B cell (primary cell): ENCODE results near the gene GIMAP5. TPM values are rescaled to one million over a fixed set of nuclear protein-coding genes. Genes with fewer than 3 reads are reported as not detected.
A peak's percentile ranks its signal among the peaks of the same experiment; 100 is the strongest.

ENCODE experiments used
- ATAC-seq: fragments of 200-7000 bp; cut with Tn5 transposase; one replicate; pipeline ENCODE4 v1.10.0; 2021; ENCODE audit warnings: low read depth, mild to moderate bottlenecking, moderate number of reproducible peaks, moderate library complexity
- CTCF ChIA-PET: fragments of 350-600 bp; sonication (Branson Sonifier 250); formaldehyde crosslinking; loops from one replicate; lab custom pipeline; 2021; ENCODE audit warnings: antibody characterized with exemption, inconsistent platforms; lab: Charles Lee
- POLR2A ChIA-PET: fragments of 350-600 bp; sonication (Branson Sonifier 250); formaldehyde crosslinking; loops from one replicate; lab custom pipeline; 2021; ENCODE audit warnings: antibody characterized with exemption; lab: Charles Lee
- DNase-seq: peaks from one replicate; pipeline ENCODE4 v3.0.0; 2013
- H2AFZ ChIP-seq: 2 replicates; pipeline ENCODE4 v1.6.1; 2012; ENCODE audit warnings: mild to moderate bottlenecking, low read depth, low read length; ENCODE audit not compliant: insufficient read depth, poor library complexity, severe bottlenecking
- H3K27ac ChIP-seq, 2 donors: 1 replicate in 1 of 2; 2 replicates in 1 of 2; pipeline ENCODE4 v1.5.1; 2012 to 2013; ENCODE audit warnings: low read length in 2 of 2, mild to moderate bottlenecking in 2 of 2, moderate library complexity in 1 of 2
- H3K27me3 ChIP-seq, 4 experiments: fragments of 200-600 bp in 1 of 4; sonication (generic) in 1 of 4; replicated peaks in 1 of 4; 1 replicate in 2 of 4; 2 replicates in 2 of 4; pipeline versions ENCODE4 v1.6.1 to v1.7.0; 2013 to 2016; ENCODE audit warnings: low read length in 3 of 4, mild to moderate bottlenecking in 2 of 4, mixed read lengths in 1 of 4, moderate library complexity in 1 of 4; ENCODE audit not compliant: insufficient read depth in 4 of 4, control insufficient read depth in 3 of 4; ENCODE audit errors: control extremely low read depth in 1 of 4
- H3K36me3 ChIP-seq, 2 experiments: replicated peaks in 1 of 2; 1 replicate in 1 of 2; 2 replicates in 1 of 2; pipeline versions ENCODE4 v1.6.1 to v1.7.1; 2013; ENCODE audit warnings: low read length in 1 of 2; ENCODE audit not compliant: insufficient read depth in 2 of 2, control insufficient read depth in 1 of 2; ENCODE audit errors: control extremely low read depth in 1 of 2, extremely low read depth in 1 of 2
- H3K4me1 ChIP-seq, 2 donors: fragments of 200-600 bp in 1 of 2; sonication (generic) in 1 of 2; 1 replicate in 1 of 2; 2 replicates in 1 of 2; pipeline versions ENCODE4 v1.5.1 to v1.6.1; 2013 to 2017; ENCODE audit warnings: low read length in 2 of 2; ENCODE audit not compliant: control insufficient read depth in 2 of 2, insufficient read depth in 2 of 2
- H3K4me2 ChIP-seq: replicated peaks from 2 replicates; pipeline ENCODE3; 2012; ENCODE audit warnings: mild to moderate bottlenecking, low read depth, low read length; ENCODE audit not compliant: poor library complexity, severe bottlenecking
- H3K4me3 ChIP-seq, 5 experiments: fragments of 200-600 bp in 1 of 5; sonication (generic) in 1 of 5; 1 replicate in 3 of 5; 2 replicates in 2 of 5; pipeline versions ENCODE4 v1.5.1 to v1.7.0; 2011 to 2016; ENCODE audit warnings: low read length in 4 of 5, mild to moderate bottlenecking in 4 of 5, low read depth in 2 of 5, control low read depth in 1 of 5, moderate library complexity in 1 of 5; ENCODE audit not compliant: insufficient read depth in 1 of 5; ENCODE audit errors: control extremely low read depth in 1 of 5, extremely low read depth in 1 of 5
- H3K79me2 ChIP-seq: fragments of 200-600 bp; sonication (generic); one replicate; pipeline ENCODE4 v1.6.0; 2016; ENCODE audit warnings: low read length; ENCODE audit not compliant: control insufficient read depth, insufficient read depth
- H3K9ac ChIP-seq: fragments of 200-600 bp; sonication (generic); 2 replicates; pipeline ENCODE4 v1.6.1; 2017; ENCODE audit warnings: mild to moderate bottlenecking, low read length, moderate library complexity
- H3K9me3 ChIP-seq, 3 donors: one replicate each; pipeline versions ENCODE4 v1.6.1 to v1.7.1; 2013; ENCODE audit warnings: low read length in 2 of 3; ENCODE audit not compliant: control insufficient read depth in 2 of 3, insufficient read depth in 1 of 3; ENCODE audit errors: control extremely low read depth in 1 of 3
- H4K20me1 ChIP-seq: 2 replicates; pipeline ENCODE4 v1.6.0; 2012; ENCODE audit warnings: mild to moderate bottlenecking, low read length; ENCODE audit not compliant: insufficient read depth, control insufficient read depth, poor library complexity, severe bottlenecking
- H3K27ac Mint-ChIP-seq: one replicate; pipeline ENCODE4 v1.8.0; 2021; ENCODE audit warnings: mixed read lengths
- H3K27me3 Mint-ChIP-seq: one replicate; pipeline ENCODE4 v1.8.0; 2021; ENCODE audit warnings: mixed read lengths
- H3K4me1 Mint-ChIP-seq: one replicate; pipeline ENCODE4 v1.8.0; 2021; ENCODE audit warnings: mixed read lengths
- H3K4me3 Mint-ChIP-seq: one replicate; pipeline ENCODE4 v1.8.0; 2021; ENCODE audit warnings: mixed read lengths
- H3K9me3 Mint-ChIP-seq: one replicate; pipeline ENCODE4 v1.8.0; 2022; ENCODE audit warnings: mixed read lengths; ENCODE audit not compliant: insufficient read depth
- EZH2 ChIP-seq: IDR thresholded peaks from 2 replicates; pipeline ENCODE4 v1.6.1; 2012; ENCODE audit warnings: borderline replicate concordance, low read depth, mild to moderate bottlenecking, moderate library complexity, low read length; ENCODE audit not compliant: insufficient read depth, poor library complexity, severe bottlenecking
- WGBS: methylation state at CpG from one replicate; pipeline ENCODE4 v1.1.5; 2013; ENCODE audit warnings: missing lambda C conversion rate; ENCODE audit not compliant: insufficient coverage; 5-methylcytosine and 5-hydroxymethylcytosine counted together
- intact Hi-C: fragments of 100-400 bp; cut with micrococcal nuclease; formaldehyde crosslinking; loops from one replicate; pipeline ENCODE4 v1.10.0; 2022
- polyA plus RNA-seq: library from polyadenylated mRNA; depleted of rRNA; stranded (reverse); fragments of >200 nt; gene quantifications from 2 replicates; pipeline ENCODE4 v1.2.3, GENCODE V29; 2012
- total RNA-seq, 2 donors: library from RNA; stranded (reverse); fragments of 120-200 nt in 1 of 2; gene quantifications; 1 replicate in 1 of 2; 2 replicates in 1 of 2; pipeline versions ENCODE4 v1.2.3 to v1.2.4, GENCODE V29; 2013 to 2022
- TF ChIP-seq, protein P1 (sequence below): fragments of 200-600 bp; IDR thresholded peaks from one replicate; pipeline ENCODE4 v1.8.0; 2022; ENCODE audit warnings: antibody characterized with exemption, mild to moderate bottlenecking

Gene GIMAP5
- total and polyA plus RNA-seq, 2 donors (not counting 1 experiment from before 2014, with no cell fraction given) = 0.27 to 0.40 TPM

- Histone ChIP-seq H3K9me3 (no peaks in the 10 kb centered on the region), H4K20me1 (no peaks in the 10 kb centered on the region), H3K4me2 (no peak overlapping the region), H3K36me3 (no peaks in the 10 kb centered on the region), H2AFZ (no peak overlapping the region), H3K79me2 (no peaks in the 10 kb centered on the region), H3K27me3 (peaks cover 0 to 4% (median 0%) of the 10 kb centered on the region in 4 experiments), H3K4me3 (no peak overlapping the region), H3K4me1 (peaks cover 10% of the 10 kb centered on the region in 2 donors), H3K9ac (no peak overlapping the region), H3K27ac (no peak overlapping the region)
- H3K4me1 Mint-ChIP-seq = peaks cover 11% of the 10 kb centered on the region
- ChIA-PET POLR2A (no interaction called here), CTCF (interaction anchor here (1.0 to 3.2 kb wide), 5 partner anchors 17 to 469 kb away, joined by 3 to 33 read pairs (median 3); partner anchors contain the start of gene GIMAP8)
- intact Hi-C loops = loop anchor here (1.0 to 5.0 kb wide), 2 partner anchors 307 to 468 kb away; no protein-coding TSS in a partner anchor
- H3K9me3 Mint-ChIP-seq = no peaks in the 10 kb centered on the region
- ATAC-seq (no peak), DNase-seq (no peak)
- TF ChIP-seq, protein P1, sequence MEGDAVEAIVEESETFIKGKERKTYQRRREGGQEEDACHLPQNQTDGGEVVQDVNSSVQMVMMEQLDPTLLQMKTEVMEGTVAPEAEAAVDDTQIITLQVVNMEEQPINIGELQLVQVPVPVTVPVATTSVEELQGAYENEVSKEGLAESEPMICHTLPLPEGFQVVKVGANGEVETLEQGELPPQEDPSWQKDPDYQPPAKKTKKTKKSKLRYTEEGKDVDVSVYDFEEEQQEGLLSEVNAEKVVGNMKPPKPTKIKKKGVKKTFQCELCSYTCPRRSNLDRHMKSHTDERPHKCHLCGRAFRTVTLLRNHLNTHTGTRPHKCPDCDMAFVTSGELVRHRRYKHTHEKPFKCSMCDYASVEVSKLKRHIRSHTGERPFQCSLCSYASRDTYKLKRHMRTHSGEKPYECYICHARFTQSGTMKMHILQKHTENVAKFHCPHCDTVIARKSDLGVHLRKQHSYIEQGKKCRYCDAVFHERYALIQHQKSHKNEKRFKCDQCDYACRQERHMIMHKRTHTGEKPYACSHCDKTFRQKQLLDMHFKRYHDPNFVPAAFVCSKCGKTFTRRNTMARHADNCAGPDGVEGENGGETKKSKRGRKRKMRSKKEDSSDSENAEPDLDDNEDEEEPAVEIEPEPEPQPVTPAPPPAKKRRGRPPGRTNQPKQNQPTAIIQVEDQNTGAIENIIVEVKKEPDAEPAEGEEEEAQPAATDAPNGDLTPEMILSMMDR = no peak
- no peak for TF ChIP-seq EZH2
- peaks cover 17% of the 10 kb centered on the region for H3K27me3 Mint-ChIP-seq
- H3K4me3 Mint-ChIP-seq = no peak overlapping the region
- no peak overlapping the region for H3K27ac Mint-ChIP-seq
Observed at GRCh38 chr7:150754951-150755350, 17.7 kb downstream of the GIMAP5 start.

GRCh38 chr7:150755473-150756099 lies 18.4 kb downstream of the GIMAP5 start:
- peak; percentile 51 for ATAC-seq
- peak overlapping the region; percentile 50 for H2AFZ ChIP-seq
- peak overlapping the region; percentile 29 for H3K9ac ChIP-seq

More at GRCh38 chr7:150755473-150756099, 18.4 kb downstream of the GIMAP5 start:
- H3K4me2 ChIP-seq = peak overlapping the region; percentile 25
- peaks cover 16% of the 10 kb centered on the region for H3K27me3 Mint-ChIP-seq
- no peak overlapping the region for H3K27ac ChIP-seq
- H3K79me2 ChIP-seq = no peaks in the 10 kb centered on the region
- intact Hi-C loops = loop anchor here (5.0 kb wide), 1 partner anchor 468 kb away; no protein-coding TSS in a partner anchor
- no peak overlapping the region for H3K4me3 Mint-ChIP-seq
- peaks cover 11% of the 10 kb centered on the region for H3K4me1 Mint-ChIP-seq
- H3K9me3 ChIP-seq = no peaks in the 10 kb centered on the region
- WGBS = 8% methylated on average over 1 of the region's 4 CpGs
- no peak overlapping the region for H3K4me3 ChIP-seq
- ChIA-PET POLR2A (no interaction called here), CTCF (interaction anchor here (1.0 to 3.2 kb wide), 4 partner anchors 16 to 470 kb away, joined by 3 to 33 read pairs (median 3); partner anchors contain the start of gene GIMAP8)
- H3K27ac Mint-ChIP-seq = no peak overlapping the region
- peaks cover 0 to 4% (median 0%) of the 10 kb centered on the region in 4 experiments for H3K27me3 ChIP-seq
- no peaks in the 10 kb centered on the region for H3K36me3 ChIP-seq
- H3K9me3 Mint-ChIP-seq = no peaks in the 10 kb centered on the region
- peaks cover 10% of the 10 kb centered on the region in 2 donors for H3K4me1 ChIP-seq
- no peaks in the 10 kb centered on the region for H4K20me1 ChIP-seq
- peak; percentile 30 for DNase-seq
- TF ChIP-seq, protein P1 = no peak
- TF ChIP-seq EZH2 = no peak
